Thyroid gland (tissue), 4 donors: ENCODE results near the gene NUFIP1. TPM values are rescaled to one million over a fixed set of nuclear protein-coding genes. Genes with fewer than 3 reads are reported as not detected.
"Not testable (repeated sequence)": the region's sequence is repeated elsewhere in the genome, so short reads cannot be mapped to it uniquely, and the experiment has no call there.

Experiments
- DNase-seq, 2 donors: peaks; one replicate each; pipeline ENCODE4 v3.0.0-alpha.2; 2019
- H3K27ac ChIP-seq, 3 donors: fragments of 200-600 bp; sonication (generic); 1 replicate in 2 of 3; 2 replicates in 1 of 3; pipeline ENCODE4 v1.5.1; 2016 to 2019; ENCODE audit warnings: mild to moderate bottlenecking in 1 of 3, moderate library complexity in 1 of 3
- H3K27me3 ChIP-seq: fragments of 200-600 bp; sonication (generic); one replicate; pipeline ENCODE4 v1.5.1; 2019
- H3K36me3 ChIP-seq, 2 donors: fragments of 200-600 bp; sonication (generic); one replicate each; pipeline ENCODE4 v1.5.1; 2016 to 2019
- H3K4me1 ChIP-seq, 2 donors: fragments of 200-600 bp; sonication (generic); one replicate each; pipeline ENCODE4 v1.5.1; 2017 to 2019
- H3K4me3 ChIP-seq, 3 donors: fragments of 200-600 bp; sonication (generic); replicated peaks in 1 of 3; 1 replicate in 2 of 3; 2 replicates in 1 of 3; pipeline ENCODE4 v1.5.1; 2016; ENCODE audit warnings: mild to moderate bottlenecking in 1 of 3
- H3K9me3 ChIP-seq: fragments of 200-600 bp; sonication (generic); one replicate; pipeline ENCODE4 v1.5.1; 2017
- POLR2A ChIP-seq, 2 donors: fragments of 450-650 bp; IDR thresholded peaks; one replicate each; pipeline ENCODE4 v1.6.1; 2017; ENCODE audit warnings: antibody characterized with exemption in 2 of 2, mild to moderate bottlenecking in 2 of 2, moderate library complexity in 1 of 2
- WGBS, 2 donors: methylation state at CpG; one replicate each; pipeline ENCODE4 v1.1.5; 2017; 5-methylcytosine and 5-hydroxymethylcytosine counted together
- intact Hi-C: fragments of 100-400 bp; cut with DNase I; formaldehyde crosslinking; loops from one replicate; pipeline ENCODE4 v1.15.1; 2023
- total RNA-seq, 4 donors: library from RNA; depleted of rRNA; stranded (reverse); fragments of >200 nt; gene quantifications; one replicate each; pipeline ENCODE4 v1.2.3, GENCODE V29; 2016
- TF ChIP-seq, protein P1 (sequence below), 6 experiments: fragments of 200-600 bp in 3 of 6; fragments of 450-650 bp in 3 of 6; sonication (generic) in 3 of 6; IDR thresholded peaks; one replicate each; pipeline ENCODE4 v1.5.1; 2016 to 2019; ENCODE audit warnings: antibody characterized with exemption in 6 of 6, mild to moderate bottlenecking in 2 of 6, inconsistent platforms in 1 of 6, moderate library complexity in 1 of 6

NUFIP1 gene
- total RNA-seq, 4 donors from 2014 or later: 3.2 to 4.3 (median 3.5) TPM

DNA sequence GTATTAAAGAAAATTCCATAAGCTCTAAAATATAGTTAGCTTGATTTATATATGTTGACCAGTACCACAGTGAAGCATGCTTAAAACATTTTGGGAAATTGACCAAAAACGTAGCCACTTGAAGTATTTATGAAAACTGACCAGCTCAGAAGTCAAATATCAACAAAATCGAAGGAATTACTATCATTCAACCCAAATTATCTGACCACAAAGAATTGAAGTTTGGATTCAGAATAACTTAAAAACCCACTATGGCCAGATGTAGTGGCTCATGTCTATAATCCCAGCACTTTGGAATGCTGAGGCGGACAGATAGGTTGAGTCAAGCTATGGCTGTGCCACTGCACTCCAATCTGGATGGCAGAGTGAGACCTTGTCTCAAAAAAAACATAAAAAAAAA is 32.0 kb upstream of the NUFIP1 start:
- H3K4me3 ChIP-seq: no peak overlapping the region
- TF ChIP-seq POLR2A (IDR thresholded peaks at IDR 0.05): no peak
- TF ChIP-seq, protein P1, sequence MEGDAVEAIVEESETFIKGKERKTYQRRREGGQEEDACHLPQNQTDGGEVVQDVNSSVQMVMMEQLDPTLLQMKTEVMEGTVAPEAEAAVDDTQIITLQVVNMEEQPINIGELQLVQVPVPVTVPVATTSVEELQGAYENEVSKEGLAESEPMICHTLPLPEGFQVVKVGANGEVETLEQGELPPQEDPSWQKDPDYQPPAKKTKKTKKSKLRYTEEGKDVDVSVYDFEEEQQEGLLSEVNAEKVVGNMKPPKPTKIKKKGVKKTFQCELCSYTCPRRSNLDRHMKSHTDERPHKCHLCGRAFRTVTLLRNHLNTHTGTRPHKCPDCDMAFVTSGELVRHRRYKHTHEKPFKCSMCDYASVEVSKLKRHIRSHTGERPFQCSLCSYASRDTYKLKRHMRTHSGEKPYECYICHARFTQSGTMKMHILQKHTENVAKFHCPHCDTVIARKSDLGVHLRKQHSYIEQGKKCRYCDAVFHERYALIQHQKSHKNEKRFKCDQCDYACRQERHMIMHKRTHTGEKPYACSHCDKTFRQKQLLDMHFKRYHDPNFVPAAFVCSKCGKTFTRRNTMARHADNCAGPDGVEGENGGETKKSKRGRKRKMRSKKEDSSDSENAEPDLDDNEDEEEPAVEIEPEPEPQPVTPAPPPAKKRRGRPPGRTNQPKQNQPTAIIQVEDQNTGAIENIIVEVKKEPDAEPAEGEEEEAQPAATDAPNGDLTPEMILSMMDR (IDR thresholded peaks at IDR 0.05): no peak
- intact Hi-C loops: no loop called here
- no peaks in the 10 kb centered on the region for H3K27me3 ChIP-seq
- 92 to 93% methylated on average over 3 of the region's 3 CpGs for WGBS, 2 donors
- no peak overlapping the region for H3K27ac ChIP-seq
- DNase-seq: no peak
- no peaks in the 10 kb centered on the region for H3K4me1 ChIP-seq
- H3K9me3 ChIP-seq: no peaks in the 10 kb centered on the region
- peaks cover 7 to 22% of the 10 kb centered on the region in 2 donors for H3K36me3 ChIP-seq

GRCh38 chr13:45019981-45020380 is 30.7 kb upstream of the NUFIP1 start:
- H3K27me3 ChIP-seq, H3K4me1 ChIP-seq, intact Hi-C loops, H3K27ac ChIP-seq, H3K9me3 ChIP-seq, DNase-seq, H3K4me3 ChIP-seq: not testable (repeated sequence)
- peaks cover 7 to 29% of the 10 kb centered on the region in 2 donors for H3K36me3 ChIP-seq
- WGBS, 2 donors: 98% methylated on average over 7 of the region's 7 CpGs

- no peak for DNase-seq
- TF ChIP-seq POLR2A (IDR thresholded peaks at IDR 0.05): no peak
- TF ChIP-seq, protein P1 (IDR thresholded peaks at IDR 0.05): no peak
- H3K36me3 ChIP-seq: peaks cover 7 to 30% of the 10 kb centered on the region in 2 donors
- H3K4me3 ChIP-seq: no peak overlapping the region
- WGBS, 2 donors: 96 to 100% methylated on average over 3 of the region's 3 CpGs
- H3K4me1 ChIP-seq: no peaks in the 10 kb centered on the region
- H3K9me3 ChIP-seq: no peaks in the 10 kb centered on the region
- H3K27ac ChIP-seq: no peak overlapping the region
- intact Hi-C loops: no loop called here
- H3K27me3 ChIP-seq: no peaks in the 10 kb centered on the region
Observed at GRCh38 chr13:45016792-45017425, 27.6 kb upstream of the NUFIP1 start.

DNA sequence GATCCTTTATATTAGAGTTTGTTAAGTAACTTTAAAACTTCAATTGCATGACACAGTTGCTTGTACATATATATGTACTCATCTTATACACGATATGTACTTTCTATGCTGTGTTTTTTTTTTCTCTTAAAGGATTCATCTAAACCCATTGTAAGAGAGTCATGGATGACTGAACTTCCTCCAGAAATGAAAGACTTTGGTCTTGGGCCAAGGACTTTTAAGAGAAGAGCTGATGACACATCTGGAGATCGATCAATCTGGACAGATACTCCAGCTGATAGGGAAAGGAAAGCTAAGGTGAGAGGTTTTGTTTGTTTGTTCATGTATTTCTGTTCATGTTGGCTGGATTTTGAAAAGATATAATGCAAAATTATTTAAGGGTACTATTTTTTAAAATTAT is 26.0 kb upstream of the NUFIP1 start:
- no peak overlapping the region for H3K27ac ChIP-seq
- no peak for DNase-seq
- TF ChIP-seq POLR2A (IDR thresholded peaks at IDR 0.05): no peak
- TF ChIP-seq, protein P1 (IDR thresholded peaks at IDR 0.05): no peak
- no peak overlapping the region for H3K4me3 ChIP-seq
- WGBS, 2 donors: 59 to 62% methylated on average over 2 of the region's 2 CpGs
- no peaks in the 10 kb centered on the region for H3K27me3 ChIP-seq
- intact Hi-C loops: no loop called here
- H3K9me3 ChIP-seq: no peaks in the 10 kb centered on the region
- no peaks in the 10 kb centered on the region for H3K4me1 ChIP-seq
- H3K36me3 ChIP-seq: peaks cover 12 to 26% of the 10 kb centered on the region in 2 donors

- no peak for TF ChIP-seq POLR2A (IDR thresholded peaks at IDR 0.05)
- TF ChIP-seq, protein P1 (IDR thresholded peaks at IDR 0.05): no peak
- WGBS, 2 donors: 90 to 98% methylated on average over 6 of the region's 6 CpGs
- H3K9me3 ChIP-seq: no peaks in the 10 kb centered on the region
- peaks cover 25 to 26% of the 10 kb centered on the region in 2 donors for H3K36me3 ChIP-seq
- no peak overlapping the region for H3K27ac ChIP-seq
- no peaks in the 10 kb centered on the region for H3K27me3 ChIP-seq
- no peak overlapping the region for H3K4me3 ChIP-seq
- no peak for DNase-seq
- intact Hi-C loops: no loop called here
- no peaks in the 10 kb centered on the region for H3K4me1 ChIP-seq
Observed at GRCh38 chr13:45011198-45011597, 21.9 kb upstream of the NUFIP1 start.
